IMR-90 (cell line): ENCODE data around the gene CTBP1. TPM values are rescaled to one million over a fixed set of nuclear protein-coding genes. Genes with fewer than 3 reads are reported as not detected.

Source experiments
- ATAC-seq: fragments of 200-7000 bp; cut with Tn5 transposase; 2 replicates; pipeline ENCODE4 v1.9.1; 2020; ENCODE audit warnings: low read depth, mild to moderate bottlenecking, moderate library complexity
- BruUV-seq: library from RNA; stranded (reverse); fragments of 400-500 nt; replicated peaks from 2 replicates; lab custom pipeline; 2021; lab: Mats Ljungman, UMichigan
- CTCF ChIA-PET: fragments of 300-600 bp; formaldehyde crosslinking; extraction: SDS; loops from one replicate; lab custom pipeline; 2021; ENCODE audit warnings: antibody characterized with exemption; lab: Yijun Ruan, JAX
- POLR2A ChIA-PET: fragments of 300-600 bp; sonication (Branson Sonifier 250); formaldehyde crosslinking; loops from one replicate; lab custom pipeline; 2022; ENCODE audit warnings: antibody characterized with exemption; ENCODE audit not compliant: unreplicated experiment; lab: Charles Lee
- DNase-seq: peaks from one replicate; pipeline ENCODE4 v3.0.0; 2013
- H2AFZ ChIP-seq: replicated peaks from 2 replicates; pipeline ENCODE3; 2013; ENCODE audit warnings: low read length, mild to moderate bottlenecking; ENCODE audit not compliant: poor library complexity
- H2AK5ac ChIP-seq: 2 replicates; pipeline ENCODE4 v1.6.1; 2013; ENCODE audit warnings: low read depth, low read length, inconsistent platforms
- H2AK9ac ChIP-seq: replicated peaks from 2 replicates; pipeline ENCODE3; 2013; ENCODE audit warnings: mild to moderate bottlenecking, low read depth, low read length, moderate library complexity; ENCODE audit not compliant: poor library complexity
- H2BK120ac ChIP-seq: 2 replicates; pipeline ENCODE4 v1.6.1; 2013; ENCODE audit warnings: low read depth, low read length, inconsistent platforms
- H2BK15ac ChIP-seq: 3 replicates; pipeline ENCODE4 v1.6.1; 2013; ENCODE audit warnings: low read depth, low read length, inconsistent platforms
- H2BK20ac ChIP-seq: 2 replicates; pipeline ENCODE4 v1.6.1; 2013; ENCODE audit warnings: low read depth, mild to moderate bottlenecking, inconsistent platforms, low read length, moderate library complexity
- H2BK5ac ChIP-seq: 2 replicates; pipeline ENCODE4 v1.6.1; 2013; ENCODE audit warnings: mild to moderate bottlenecking, low read depth, low read length, inconsistent platforms; ENCODE audit not compliant: poor library complexity, severe bottlenecking
- H3K14ac ChIP-seq: replicated peaks from 2 replicates; pipeline ENCODE4 v1.6.1; 2013; ENCODE audit warnings: low read depth, low read length, inconsistent platforms
- H3K18ac ChIP-seq: 2 replicates; pipeline ENCODE4 v1.6.1; 2013; ENCODE audit warnings: low read depth, low read length, control low read depth
- H3K23ac ChIP-seq: 2 replicates; pipeline ENCODE4 v1.6.1; 2013; ENCODE audit warnings: low read depth, low read length, inconsistent platforms
- H3K27ac ChIP-seq: 2 replicates; pipeline ENCODE4 v1.5.1; 2013; ENCODE audit warnings: mild to moderate bottlenecking, control low read depth, low read length; ENCODE audit not compliant: insufficient read depth
- H3K27me3 ChIP-seq: 2 replicates; pipeline ENCODE4 v1.6.1; 2013; ENCODE audit warnings: low read length; ENCODE audit not compliant: control insufficient read depth, insufficient read depth
- H3K36me3 ChIP-seq: 2 replicates; pipeline ENCODE4 v1.6.1; 2013; ENCODE audit warnings: low read length, mixed read lengths; ENCODE audit not compliant: control insufficient read depth, insufficient read depth
- H3K4ac ChIP-seq: 2 replicates; pipeline ENCODE4 v1.6.1; 2013; ENCODE audit warnings: low read depth, low read length, inconsistent platforms
- H3K4me1 ChIP-seq: 2 replicates; pipeline ENCODE4 v1.6.1; 2013; ENCODE audit warnings: low read length, mixed read lengths; ENCODE audit not compliant: control insufficient read depth, insufficient read depth
- H3K4me2 ChIP-seq: 2 replicates; pipeline ENCODE4 v1.6.1; 2013; ENCODE audit warnings: low read depth, mild to moderate bottlenecking, control low read depth, low read length, moderate library complexity
- H3K4me3 ChIP-seq: 2 replicates; pipeline ENCODE4 v1.5.1; 2013; ENCODE audit warnings: low read depth, mild to moderate bottlenecking, control low read depth, low read length, moderate library complexity; ENCODE audit not compliant: insufficient read depth
- H3K56ac ChIP-seq: 2 replicates; pipeline ENCODE4 v1.6.1; 2013; ENCODE audit warnings: low read length, inconsistent platforms; ENCODE audit not compliant: insufficient read depth; ENCODE audit errors: extremely low read depth
- H3K79me1 ChIP-seq, 2 experiments: 2 replicates each; pipeline ENCODE4 v1.6.1; 2013; ENCODE audit warnings: low read length in 2 of 2, inconsistent platforms in 1 of 2, low read depth in 1 of 2
- H3K9ac ChIP-seq: 2 replicates; pipeline ENCODE4 v1.6.1; 2013; ENCODE audit warnings: low read depth, low read length, control low read depth
- H3K9me1 ChIP-seq: 2 replicates; pipeline ENCODE4 v1.6.1; 2013; ENCODE audit warnings: low read length, inconsistent platforms; ENCODE audit not compliant: insufficient read depth
- H3K9me3 ChIP-seq: 2 replicates; pipeline ENCODE4 v1.6.1; 2013; ENCODE audit warnings: low read length; ENCODE audit not compliant: control insufficient read depth, insufficient read depth
- H4K20me1 ChIP-seq: 2 replicates; pipeline ENCODE4 v1.6.1; 2013; ENCODE audit warnings: low read length, inconsistent platforms; ENCODE audit not compliant: insufficient read depth
- H4K5ac ChIP-seq: 2 replicates; pipeline ENCODE4 v1.6.1; 2013; ENCODE audit warnings: mild to moderate bottlenecking, low read depth, low read length, control low read depth
- H4K8ac ChIP-seq, 2 experiments: 2 replicates each; pipeline ENCODE4 v1.6.1; 2013; ENCODE audit warnings: low read depth in 2 of 2, low read length in 2 of 2, control low read depth in 1 of 2, inconsistent platforms in 1 of 2
- H4K91ac ChIP-seq: 2 replicates; pipeline ENCODE4 v1.6.1; 2013; ENCODE audit warnings: low read depth, low read length, inconsistent platforms; ENCODE audit not compliant: insufficient read depth
- BHLHE40 ChIP-seq: fragments of 150-350 bp; IDR thresholded peaks from 2 replicates; pipeline ENCODE4 v1.6.1; 2016; ENCODE audit warnings: mild to moderate bottlenecking, low read depth, low read length
- MAFK ChIP-seq: IDR thresholded peaks from 2 replicates; pipeline ENCODE4 v1.6.1; 2012; ENCODE audit warnings: low read depth, low read length, improper control_type of control experiment
- WGBS, 2 experiments: methylation state at CpG; one replicate each; pipeline versions ENCODE4 v1.1.5 to v1.1.7; 2013; ENCODE audit warnings: missing lambda C conversion rate in 2 of 2; ENCODE audit not compliant: insufficient read length in 1 of 2; ENCODE audit errors: extremely low coverage in 2 of 2; 5-methylcytosine and 5-hydroxymethylcytosine counted together
- dilution Hi-C: fragments of 300-500 bp; cut with HindIII; formaldehyde crosslinking; loops from one replicate; pipeline ENCODE4 v1.14.3; 2018; ENCODE audit warnings: low sequenced_read_pairs; ENCODE audit not compliant: unreplicated experiment
- in situ Hi-C: fragments of 300-500 bp; cut with MboI; formaldehyde crosslinking; loops from 3 replicates; pipeline ENCODE4 v1.14.3; 2019; ENCODE audit warnings: low sequenced_read_pairs, inconsistent platforms, mixed read lengths
- intact Hi-C: fragments of 100-400 bp; cut with micrococcal nuclease; formaldehyde crosslinking; loops from 2 replicates; pipeline ENCODE4 v1.10.0; 2022
- polyA plus RNA-seq, 3 experiments: library from polyadenylated mRNA; depleted of rRNA; stranded (reverse); fragments of >200 nt; gene quantifications; 2 replicates each; pipeline ENCODE4 v1.2.3, GENCODE V29; 2012; ENCODE audit warnings: low replicate concordance in 1 of 3
- total RNA-seq: library from RNA; depleted of rRNA; stranded (reverse); fragments of >200 nt; gene quantifications from 2 replicates; pipeline ENCODE4 v1.2.3, GENCODE V29; 2012

CTBP1 gene
- total and polyA plus RNA-seq, 2 of the 4 experiments (the other 2 are of a cell fraction) = 147 to 212 TPM

- TF ChIP-seq MAFK = no peak
Measured at GRCh38 chr4:1250921-1251772, 2.2 kb upstream of the CTBP1 start (continued).

GRCh38 chr4:1250527-1250812, 1.5 kb upstream of the CTBP1 start:
- ATAC-seq (no peak), DNase-seq (no peak)
- Histone ChIP-seq H3K18ac (no peak overlapping the region), H2BK5ac (no peak overlapping the region), H2BK15ac (no peak overlapping the region), H4K8ac (no peak overlapping the region), H3K9me1 (peaks cover 14% of the 10 kb centered on the region), H3K27ac (no peak overlapping the region), H3K4me3 (no peak overlapping the region), H2AK9ac (no peak overlapping the region), H3K4me2 (no peak overlapping the region), H2BK120ac (no peak overlapping the region), H4K5ac (no peak overlapping the region), H3K9me3 (peaks cover 31% of the 10 kb centered on the region), H2AK5ac (peak overlapping the region; percentile 33; the same call in 1 of the 2 replicates), H3K4me1 (peaks cover 16% of the 10 kb centered on the region), H3K23ac (no peak overlapping the region), H3K9ac (no peak overlapping the region), H3K56ac (no peak overlapping the region), H3K4ac (no peak overlapping the region), H3K79me1 (peaks cover 22 to 45% of the 10 kb centered on the region in 2 experiments), H3K36me3 (peaks cover 13% of the 10 kb centered on the region), H2AFZ (peak overlapping the region; percentile 95), H4K91ac (no peak overlapping the region), H3K14ac (no peak overlapping the region), H4K20me1 (peaks cover 20% of the 10 kb centered on the region), H2BK20ac (no peak overlapping the region), H3K27me3 (no peaks in the 10 kb centered on the region)
- TF ChIP-seq BHLHE40 = no peak
- in situ Hi-C loops = no loop called here
- no CpG with 5 or more reads among the region's 7 CpGs for WGBS, 2 experiments
- dilution Hi-C loops = no loop called here
- ChIA-PET POLR2A (no interaction called here), CTCF (no interaction called here)
- BruUV-seq = no TSS peak
- intact Hi-C loops = no loop called here
